ENCODE measurements around the gene TJP2.

Gene TJP2

DNA sequence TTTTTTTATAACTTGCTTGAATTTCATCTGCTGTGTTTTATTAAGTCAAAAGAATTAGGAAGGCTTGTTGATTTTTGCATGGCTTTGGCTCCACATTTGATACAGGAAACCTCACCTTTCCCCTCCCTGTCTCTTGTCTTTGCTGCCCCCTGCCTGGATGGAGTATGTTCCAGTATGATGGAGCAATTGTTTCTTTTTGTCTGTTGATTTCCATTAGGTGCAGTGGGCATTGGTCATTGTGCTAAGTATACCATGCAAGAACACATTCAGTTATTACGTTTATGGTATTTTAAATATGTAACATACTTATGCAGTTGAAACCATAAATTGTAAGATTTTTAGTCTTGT is 19.6 kb downstream of the TJP2 start:
- DNase-seq = peak; percentile 45

DNA sequence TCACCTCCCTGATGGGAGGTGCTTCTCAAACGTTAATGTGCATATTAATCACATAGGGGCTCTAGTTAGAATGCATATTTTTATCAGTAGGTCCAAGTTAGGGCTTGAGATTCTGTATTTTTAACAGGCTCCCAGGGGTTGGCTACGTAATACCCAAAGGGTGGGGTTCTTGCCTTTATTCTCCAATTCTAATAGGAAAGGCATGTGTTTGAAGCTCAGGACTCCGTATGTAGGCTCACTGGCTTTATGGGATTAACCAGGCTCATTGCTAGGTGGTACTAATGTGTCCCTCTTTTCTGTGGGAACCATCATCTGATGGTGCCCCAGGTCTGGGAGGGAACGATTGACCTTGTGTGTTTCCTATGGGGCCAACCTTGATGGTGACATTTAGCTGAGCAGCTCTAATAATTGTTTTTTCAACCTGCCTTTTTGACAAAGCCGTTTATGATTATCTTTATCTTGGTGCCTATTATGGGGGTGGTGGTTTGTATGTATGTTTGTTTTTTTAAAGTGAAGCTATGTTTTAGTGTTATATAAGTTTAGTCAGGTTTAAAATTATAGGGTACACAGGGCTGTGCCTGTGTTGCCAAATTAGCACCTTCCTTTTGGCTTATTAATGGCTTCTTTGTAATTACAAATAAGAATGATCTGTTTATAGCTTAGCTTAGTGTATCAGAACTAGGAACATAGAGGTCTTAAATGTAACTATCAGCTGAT is 20.8 kb downstream of the TJP2 start:
- no peak for DNase-seq

DNA sequence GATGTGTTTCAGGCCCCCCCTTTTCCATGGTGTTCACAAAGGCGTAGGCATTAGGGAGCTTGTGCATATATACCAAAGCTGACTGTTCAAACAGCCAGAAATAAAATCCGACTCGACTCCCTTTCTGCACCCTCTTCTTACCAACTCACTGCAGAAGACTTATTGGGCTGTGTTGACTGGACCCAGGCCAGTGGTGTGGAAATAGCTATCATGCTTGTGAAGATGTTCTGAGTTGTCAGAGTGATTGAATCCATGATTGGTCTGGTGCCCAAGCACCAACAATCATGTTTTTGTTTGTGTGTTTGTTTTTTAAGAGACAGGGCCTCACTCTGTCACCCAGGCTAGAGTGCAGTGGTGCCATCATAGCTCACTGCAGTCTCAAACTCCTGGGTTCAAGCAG is 21.6 kb downstream of the TJP2 start:
- no peak for DNase-seq

DNA sequence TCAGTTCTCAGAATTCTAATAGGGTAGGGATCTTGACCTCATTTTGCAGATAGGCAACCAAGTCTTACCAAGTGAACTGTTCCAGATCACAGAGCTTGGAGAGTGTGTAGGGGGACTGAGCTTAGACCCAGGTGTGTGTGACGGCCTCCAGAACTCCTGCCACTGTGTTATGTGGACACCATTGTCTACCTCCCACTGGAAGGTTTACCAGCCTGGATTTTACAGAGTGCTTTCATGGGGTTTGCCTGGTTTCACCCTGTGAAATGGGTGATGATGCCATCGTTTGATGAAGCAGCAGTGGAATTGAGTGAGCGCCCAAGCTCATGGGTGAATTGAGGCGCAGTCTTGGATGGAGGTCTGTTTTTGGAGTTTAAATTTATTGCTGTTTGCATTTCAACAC is 23.6 kb downstream of the TJP2 start:
- no peak for DNase-seq

DNA sequence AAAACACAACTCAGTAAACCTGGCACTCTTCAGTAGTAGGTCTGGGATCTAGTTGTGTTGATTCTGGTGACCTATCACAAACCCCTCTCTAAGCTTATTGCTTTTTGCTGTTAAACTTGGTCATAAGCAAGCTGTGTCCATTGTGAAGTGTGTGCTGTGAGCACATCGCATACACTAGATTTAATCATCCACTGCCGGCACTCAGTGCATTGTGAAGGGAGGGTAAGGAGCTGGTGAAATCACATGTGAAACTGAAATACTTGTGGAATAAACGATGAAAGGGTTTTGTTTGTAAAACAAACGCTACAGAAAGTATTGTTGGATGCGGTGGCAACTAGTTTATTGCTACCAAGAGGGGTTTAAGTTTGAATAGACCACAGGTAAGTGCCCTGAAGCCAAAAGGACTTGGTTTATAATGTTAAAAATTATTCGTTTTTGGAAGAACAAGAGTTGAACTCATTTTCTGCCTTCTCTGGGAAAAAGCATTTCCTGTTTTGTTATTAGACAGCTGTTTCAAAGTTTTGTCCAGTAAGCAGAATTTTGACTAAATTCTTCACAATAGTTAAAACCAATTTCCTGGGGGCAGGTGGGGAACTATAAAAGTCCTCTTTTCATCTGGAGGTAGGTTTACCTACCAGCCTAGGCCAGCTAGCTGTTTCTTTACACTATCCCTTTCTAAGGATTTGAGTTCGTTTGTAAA is 24.6 kb downstream of the TJP2 start:
- DNase-seq = no peak

DNA sequence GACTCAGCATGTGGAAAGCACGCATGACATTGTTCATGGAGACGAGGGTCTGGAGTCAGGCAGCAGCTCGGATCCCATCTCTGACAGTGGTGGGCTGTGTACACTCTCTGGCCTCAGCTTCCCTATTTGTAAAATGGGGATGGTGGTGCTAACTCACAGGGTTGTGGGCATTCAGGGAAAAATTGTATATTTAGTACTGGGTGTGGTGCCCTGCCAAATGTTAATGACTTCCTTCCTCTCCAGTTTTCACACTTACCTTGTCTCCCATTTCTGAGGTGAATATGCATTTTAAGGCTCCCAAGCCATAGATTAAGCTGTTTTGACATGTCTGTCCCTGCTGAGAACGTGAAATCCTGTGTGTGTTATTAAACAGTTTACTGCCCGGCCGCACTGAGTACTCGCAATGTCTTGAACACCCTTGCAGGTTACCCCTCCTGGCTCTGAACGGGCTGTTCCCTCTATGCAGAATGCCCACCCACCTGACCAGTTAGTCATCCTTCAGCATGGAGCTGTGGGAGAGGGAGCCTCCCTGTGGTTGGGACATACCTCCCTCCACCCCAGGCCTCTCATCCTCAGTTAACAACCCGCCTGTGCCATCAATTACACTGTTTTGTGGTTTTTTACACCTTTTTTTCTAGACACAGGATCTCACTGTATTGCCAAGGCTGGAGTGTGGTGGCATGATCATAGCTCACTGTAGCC is 25.8 kb downstream of the TJP2 start:
- no peak for DNase-seq

DNA sequence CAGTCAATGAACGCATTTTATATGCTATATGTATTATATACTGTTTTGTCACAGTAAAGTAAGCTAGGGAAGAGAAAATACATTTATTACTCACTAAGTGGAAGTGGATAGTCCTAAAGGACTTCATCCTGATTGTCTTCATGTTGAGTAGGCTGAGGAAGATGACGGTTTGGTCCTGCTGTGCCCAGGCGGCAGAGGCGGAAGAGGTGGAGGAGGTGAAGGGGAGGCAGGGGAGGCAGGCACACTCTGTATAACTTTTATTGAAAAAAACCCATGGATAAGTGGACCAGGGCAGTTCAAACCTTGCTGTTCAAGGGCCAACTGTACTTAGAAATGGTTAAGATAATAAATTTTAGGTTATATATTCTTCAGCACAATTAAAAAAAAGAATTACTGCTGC is 28.5 kb downstream of the TJP2 start:
- DNase-seq = no peak

DNA sequence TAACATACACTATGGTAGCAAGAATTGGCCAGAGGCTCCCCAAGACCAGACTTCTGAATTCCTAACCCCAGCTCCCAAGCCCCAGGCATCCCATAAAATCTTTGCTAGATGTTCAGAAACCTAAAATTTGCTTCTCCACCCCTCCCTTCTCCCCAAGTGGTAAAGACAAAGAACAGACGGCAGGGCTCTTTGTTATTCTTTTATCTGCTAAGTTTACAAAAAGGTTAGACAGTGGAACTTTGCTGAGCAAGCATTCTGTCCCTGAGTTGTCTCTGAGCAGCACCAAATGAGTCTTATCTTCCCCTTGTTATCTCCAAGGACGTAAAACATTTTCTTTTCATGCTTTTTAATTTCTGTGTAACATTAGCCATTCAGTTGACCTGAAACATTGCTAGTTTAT is 30.2 kb downstream of the TJP2 start:
- no peak for DNase-seq

DNA sequence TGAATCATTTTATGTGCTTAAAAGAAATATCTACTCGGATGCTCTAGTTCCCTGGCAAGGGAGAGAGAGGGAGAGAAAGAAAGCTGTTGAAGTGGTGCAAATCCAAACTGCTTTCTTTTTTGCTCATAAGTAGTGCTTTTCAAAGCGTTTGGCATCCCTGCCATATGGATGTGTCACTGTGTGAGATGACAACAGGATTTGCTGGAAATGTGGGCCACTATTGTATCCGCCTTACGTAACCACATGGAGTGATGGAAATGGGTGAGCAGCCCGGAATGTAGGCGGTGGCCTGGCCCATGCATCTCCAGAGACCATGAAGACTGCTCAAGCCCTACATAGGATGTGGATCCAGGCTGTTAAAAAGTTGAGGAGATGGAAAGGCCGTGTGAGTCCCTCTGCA is 30.8 kb downstream of the TJP2 start:
- DNase-seq = no peak

DNA sequence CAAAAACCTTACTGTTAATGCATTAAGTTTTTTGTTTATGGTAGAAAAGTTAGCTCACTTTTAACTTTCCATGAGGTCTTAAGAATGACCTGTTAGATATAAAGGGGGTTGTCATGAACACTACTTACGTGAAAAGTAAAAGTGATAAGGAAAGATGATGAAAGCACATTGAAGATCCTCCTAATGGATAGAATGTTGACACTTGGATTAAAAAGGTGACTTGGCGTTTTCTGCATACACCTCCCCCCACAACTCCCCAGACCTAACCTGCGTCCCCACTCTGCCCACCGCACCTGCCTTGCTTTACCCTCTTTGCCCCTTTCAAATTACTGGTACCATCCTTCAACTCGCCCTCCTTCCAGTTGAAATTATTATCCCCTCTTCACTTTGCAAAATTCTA is 32.0 kb downstream of the TJP2 start:
- DNase-seq = no peak

DNA sequence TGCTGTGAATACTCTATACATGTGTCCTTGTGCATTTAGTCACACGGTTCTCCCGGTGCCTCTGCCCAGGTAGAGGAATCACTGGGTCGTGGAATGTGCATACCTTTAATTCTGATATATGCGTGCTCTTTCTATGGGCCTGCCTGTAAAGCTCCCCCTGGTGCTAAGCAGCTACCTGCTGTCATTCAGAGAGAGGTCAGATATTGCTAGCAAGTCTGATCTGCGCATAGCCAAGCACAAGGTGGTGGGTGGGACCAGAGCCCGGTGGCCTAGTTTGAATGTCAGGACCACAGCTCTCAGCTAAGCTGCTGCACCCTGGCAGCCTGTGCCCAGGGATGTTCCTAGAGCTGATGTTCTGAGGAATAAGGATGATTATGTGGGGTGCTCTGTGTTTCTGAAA is 33.4 kb downstream of the TJP2 start:
- peak; percentile 20 for DNase-seq

DNA sequence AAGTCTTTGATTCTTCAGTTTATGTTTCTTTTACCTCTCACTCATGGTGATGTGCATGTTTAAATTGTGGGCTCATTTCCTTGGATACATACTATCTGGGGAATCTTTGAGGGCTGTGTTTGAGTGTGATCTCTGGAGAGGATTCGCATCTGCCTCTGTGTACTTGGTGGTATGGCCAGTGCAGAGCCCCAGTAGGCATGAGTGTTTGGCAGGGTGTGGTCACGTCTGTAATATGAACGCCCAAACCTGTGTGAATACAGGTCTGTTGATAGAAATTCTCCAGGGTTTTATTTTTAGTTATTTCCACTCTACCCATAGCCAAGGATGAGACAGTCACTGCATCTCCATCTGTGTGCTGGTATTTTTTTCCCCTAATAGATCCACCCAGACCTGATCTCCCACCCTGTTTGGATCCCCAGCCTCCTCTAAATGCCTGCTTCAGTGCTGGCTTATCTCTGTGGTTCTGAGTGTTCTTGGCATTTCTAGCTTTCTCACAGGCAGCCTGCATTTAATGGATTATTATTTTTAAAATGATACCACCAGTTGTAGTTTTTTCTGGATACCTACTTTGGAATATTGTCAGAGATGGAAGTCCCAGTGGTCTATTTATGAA is 37.5 kb downstream of the TJP2 start:
- DNase-seq = no peak

DNA sequence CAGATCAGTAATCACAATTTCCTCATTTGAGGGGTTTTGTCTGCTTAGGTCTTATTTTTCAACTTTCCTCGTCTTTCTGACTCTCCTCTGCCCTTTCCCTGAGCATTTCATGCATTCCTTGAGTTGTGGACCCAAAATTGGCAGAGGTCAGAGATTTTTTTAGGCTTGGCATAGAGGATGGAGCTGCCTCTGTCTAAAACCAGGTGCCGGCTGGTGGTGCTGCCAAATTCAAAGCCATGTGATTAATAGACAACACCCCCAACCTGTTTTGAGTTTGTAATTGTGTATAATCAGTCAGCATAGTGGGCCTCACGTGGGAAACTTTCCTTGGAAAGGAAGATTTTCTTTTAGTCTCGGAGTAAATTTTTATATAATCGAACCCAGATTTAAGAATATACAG is 39.6 kb downstream of the TJP2 start:
- no peak for DNase-seq

DNA sequence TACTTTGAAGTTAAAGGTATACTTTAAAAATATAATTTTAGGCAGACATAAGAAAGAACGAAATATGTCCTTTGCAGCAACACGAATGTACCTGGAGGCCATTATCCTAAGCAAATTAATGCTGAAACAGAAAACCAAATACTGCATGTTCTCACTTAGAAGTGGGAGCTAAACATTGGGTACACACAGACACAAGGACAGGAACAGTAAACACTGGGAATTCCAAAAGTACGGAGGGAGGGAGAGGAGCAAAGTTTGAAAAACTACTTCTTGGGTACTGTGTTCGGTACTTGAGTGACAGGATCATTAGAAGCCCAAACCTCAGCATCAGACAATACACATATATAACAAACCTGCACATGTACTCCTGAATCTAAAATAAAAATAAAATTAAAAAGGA is 40.9 kb downstream of the TJP2 start:
- no peak for DNase-seq

DNA sequence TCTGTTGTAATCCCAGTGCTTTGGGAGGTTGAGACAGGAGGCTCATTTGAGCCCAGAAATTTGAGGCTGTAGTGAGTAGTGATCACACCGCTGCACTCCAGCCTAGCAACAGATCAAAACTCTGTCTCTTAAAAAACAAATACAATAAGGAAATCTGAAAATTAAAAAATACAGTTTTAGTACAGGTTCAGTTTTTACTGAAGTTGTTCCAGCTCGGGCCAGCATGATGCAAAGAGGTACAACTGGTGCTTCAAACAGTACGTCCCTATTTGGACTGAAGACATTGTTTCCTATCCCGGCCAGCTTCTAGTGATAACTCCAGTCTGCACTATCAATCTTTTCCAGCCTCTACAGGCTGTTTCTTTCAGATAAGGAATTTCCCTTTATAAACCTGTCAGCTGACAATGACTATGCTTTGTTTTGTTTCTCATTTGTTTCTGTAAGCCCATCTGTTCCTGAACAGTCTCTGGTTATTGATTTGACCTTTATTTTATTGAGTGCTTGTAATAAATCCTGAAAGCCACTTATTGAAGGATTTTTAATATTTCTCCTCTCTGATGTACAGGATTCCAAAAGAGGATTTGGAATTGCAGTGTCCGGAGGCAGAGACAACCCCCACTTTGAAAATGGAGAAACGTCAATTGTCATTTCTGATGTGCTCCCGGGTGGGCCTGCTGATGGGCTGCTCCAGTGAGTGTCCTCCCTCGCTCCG is 41.9 kb downstream of the TJP2 start:
- DNase-seq = no peak

DNA sequence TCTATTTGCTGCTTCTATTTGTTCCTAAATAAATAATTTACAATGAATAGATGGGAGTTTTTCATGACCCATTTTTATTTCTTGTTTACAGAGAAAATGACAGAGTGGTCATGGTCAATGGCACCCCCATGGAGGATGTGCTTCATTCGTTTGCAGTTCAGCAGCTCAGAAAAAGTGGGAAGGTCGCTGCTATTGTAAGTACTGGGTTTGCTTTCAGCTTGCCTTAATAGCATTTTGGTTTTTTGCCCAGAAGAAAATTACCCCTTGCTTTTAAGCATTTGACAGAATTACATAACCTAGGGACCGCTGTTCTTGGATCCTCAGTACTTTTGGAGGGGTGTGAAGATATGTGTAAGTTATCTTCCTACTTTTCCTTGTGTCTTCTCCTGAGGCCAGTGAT is 44.1 kb downstream of the TJP2 start:
- no peak for DNase-seq

DNA sequence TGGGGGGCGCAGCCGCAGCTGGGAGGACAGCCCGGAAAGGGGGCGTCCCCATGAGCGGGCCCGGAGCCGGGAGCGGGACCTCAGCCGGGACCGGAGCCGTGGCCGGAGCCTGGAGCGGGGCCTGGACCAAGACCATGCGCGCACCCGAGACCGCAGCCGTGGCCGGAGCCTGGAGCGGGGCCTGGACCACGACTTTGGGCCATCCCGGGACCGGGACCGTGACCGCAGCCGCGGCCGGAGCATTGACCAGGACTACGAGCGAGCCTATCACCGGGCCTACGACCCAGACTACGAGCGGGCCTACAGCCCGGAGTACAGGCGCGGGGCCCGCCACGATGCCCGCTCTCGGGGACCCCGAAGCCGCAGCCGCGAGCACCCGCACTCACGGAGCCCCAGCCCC is 47.0 kb downstream of the TJP2 start:
- DNase-seq = no peak

DNA sequence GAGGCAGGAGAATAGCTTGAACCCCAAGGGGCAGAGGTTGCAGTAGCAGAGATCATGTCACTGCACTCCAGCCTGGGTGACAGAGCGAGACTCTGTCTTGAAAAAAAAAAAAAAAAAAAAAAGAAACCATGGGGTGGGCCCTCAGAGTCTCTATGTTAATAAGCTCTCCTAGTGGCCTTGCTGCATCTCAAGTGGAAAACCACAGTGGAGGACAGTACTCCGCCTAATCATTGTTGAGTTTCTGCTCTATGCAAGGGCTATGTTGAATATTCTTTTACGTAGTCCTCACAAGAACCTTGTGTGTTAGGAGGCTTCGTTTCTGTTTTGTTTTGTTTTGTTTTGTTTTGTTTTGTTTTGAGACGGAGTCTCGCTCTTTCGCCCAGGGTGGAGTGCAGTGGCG is 48.9 kb downstream of the TJP2 start:
- DNase-seq = no peak

DNA sequence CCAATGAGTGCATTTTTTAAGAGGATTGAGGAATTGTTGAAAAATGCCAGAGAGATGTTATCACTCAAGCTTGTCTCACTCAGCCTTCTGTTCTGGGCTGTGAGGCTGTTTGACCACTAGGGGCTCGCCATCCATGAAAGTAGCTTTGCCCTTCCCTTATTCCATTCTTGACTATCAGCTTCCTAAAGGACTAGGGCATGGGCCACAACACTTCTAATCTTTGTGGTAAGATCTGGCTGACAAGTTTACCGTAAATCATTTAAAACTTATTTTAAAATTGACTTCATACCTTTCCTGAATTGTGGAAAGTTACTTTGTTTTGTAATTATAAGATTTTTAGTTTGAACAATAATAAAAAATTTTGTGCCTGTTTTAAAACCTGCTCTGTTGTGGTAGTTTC is 49.5 kb downstream of the TJP2 start:
- DNase-seq = peak; percentile 75

DNA sequence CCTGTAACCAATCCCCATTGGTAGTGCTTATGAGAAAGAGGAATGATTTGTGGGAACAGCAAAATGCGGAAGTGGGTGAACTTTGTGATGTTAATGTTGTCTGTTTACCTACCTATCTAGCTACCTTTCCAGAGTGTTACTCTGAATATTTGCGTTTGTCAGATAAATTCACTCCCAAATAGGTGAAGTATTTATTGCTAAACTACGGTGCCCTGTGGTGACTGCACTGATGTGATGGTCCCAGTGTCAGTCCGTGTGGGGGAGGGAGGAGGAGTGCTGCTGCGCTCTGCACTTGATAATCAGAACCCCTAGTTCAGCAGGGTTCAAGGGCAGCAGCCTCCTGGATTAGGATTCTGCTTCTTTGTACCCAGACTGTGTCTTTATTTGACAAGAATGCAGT is 55.3 kb downstream of the TJP2 start:
- DNase-seq = no peak

DNA sequence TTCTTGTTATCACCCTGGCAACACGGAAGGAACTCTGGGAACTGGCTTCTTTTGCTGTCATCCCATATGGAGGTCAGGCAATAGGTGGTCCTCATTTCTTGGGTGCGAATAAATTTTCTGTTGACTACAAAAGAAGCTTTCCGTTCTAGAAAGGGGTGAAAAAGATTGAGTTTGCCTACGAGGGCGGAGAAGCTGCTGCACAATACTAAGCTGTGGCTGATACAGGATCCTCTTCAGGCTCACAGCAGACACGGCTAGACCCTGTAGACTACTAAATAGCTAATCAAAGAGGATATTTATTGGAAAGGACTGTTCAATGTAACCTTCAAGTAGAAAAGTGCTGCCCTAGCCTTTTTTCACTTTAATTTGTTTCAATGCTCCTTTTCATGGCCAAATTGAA is 58.1 kb downstream of the TJP2 start:
- no peak for DNase-seq

DNA sequence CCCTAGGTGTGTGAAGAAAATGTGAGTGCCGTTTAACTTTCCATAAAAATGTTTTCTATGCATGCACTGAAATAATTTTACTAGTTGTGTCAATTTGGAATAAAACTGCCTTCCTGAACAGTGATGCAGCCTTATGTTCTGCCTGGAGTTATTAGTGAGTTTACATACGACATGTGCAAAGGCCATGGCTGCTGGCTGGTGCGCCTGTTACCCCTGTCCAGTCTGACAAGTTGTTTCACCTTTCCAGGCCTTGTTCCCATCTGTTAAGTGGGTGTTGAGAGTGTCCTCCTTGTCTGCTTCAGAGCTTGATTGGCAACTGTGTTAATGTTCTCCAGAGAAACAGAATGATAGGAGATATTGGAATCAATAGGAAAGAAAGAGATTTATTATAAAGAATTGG is 60.6 kb downstream of the TJP2 start:
- DNase-seq = no peak

DNA sequence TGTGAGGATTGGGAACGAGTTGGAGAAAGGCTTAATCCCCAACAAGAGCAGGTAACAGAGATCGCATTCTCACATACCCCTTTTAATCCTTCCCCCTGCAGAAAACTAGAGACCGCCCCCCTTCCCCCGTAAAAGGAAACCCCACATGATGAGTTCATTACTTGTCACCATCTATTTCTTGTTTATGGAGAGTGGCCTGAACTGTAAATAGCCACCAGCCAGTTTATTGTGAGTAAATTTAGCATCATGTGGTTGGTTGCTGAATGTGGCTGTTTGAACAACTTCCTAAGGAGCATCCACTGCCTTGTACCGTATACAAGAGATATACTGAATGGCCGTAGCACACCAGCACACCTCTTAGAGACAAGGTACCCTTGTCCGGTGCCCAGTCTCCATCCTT is 62.1 kb downstream of the TJP2 start:
- DNase-seq = no peak
